ENCODE measurements around the gene STOX2.
"Not testable (repeated sequence)": the region's sequence is repeated elsewhere in the genome, so short reads cannot be mapped to it uniquely, and the experiment has no call there.

STOX2 gene

DNA sequence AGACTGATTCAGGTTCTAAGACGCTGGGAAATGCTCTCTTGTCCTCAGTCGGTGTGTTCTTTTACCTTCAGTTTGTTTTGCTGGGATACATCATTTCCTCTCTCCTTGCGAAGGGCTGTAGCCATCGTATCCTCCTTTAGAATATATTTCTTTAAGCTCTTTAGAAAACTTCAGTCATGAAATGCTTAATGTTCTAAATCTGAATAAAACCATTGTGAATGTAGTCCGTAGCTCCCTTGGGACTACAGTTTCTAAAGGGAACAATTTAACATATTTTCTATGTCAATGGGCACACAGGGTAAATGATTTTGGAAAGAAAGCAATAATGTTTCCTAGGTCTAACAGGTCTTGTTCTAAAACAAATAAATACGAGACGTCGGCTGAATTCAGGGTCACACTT lies 40.6 kb downstream of the STOX2 start:
- Mint-ChIP-seq H3K36me3 (no peaks in the 10 kb centered on the region), H3K4me3 (no peak overlapping the region), H3K4me1 (no peaks in the 10 kb centered on the region), H3K27ac (no peak overlapping the region), H3K27me3 (peaks cover 16% of the 10 kb centered on the region), H3K9me3 (no peaks in the 10 kb centered on the region)

DNA sequence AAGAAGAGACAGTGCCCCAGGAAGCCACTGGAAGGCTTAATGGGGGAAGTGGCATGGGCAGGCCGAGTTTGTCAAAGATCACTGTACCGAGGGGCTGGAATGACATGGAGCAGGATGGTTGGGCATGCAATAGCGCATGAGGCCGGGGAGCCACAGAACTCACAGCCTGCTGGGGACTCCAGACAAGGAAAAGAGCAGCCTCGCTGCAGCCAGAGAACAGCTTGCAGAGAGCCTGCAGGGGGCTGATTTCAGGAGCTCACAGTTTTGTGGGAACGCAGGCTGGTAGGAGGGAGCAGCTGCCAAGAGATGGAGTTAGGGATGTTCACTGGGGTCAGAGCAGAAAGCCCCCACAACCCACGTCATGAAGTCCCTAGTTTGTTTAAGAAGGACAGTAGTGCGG lies 45.4 kb downstream of the STOX2 start:
- Mint-ChIP-seq H3K36me3 (no peaks in the 10 kb centered on the region), H3K9me3 (no peaks in the 10 kb centered on the region), H3K4me1 (no peaks in the 10 kb centered on the region), H3K4me3 (no peak overlapping the region), H3K27ac (no peak overlapping the region), H3K27me3 (peaks cover 9% of the 10 kb centered on the region)

DNA sequence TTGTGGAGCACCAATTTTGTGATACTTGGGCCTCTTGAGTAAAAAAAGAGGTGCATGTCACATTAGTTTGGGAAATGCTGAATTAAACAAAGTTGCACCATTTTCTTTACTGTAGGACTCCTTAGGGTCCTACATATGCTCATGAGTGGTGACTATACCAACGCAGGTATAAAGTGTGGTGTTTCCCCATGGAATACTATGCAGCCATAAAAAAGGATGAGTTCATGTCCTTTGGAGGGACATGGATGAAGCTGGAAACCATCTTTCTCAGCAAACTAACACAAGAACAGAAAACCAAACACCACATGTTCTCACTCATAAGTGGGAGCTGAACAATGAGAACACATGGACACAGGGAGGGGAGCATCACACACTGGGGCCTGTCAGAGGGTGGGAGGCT lies 47.5 kb downstream of the STOX2 start:
- not testable (repeated sequence) for H3K36me3 Mint-ChIP-seq, H3K27me3 Mint-ChIP-seq, H3K27ac Mint-ChIP-seq, H3K4me1 Mint-ChIP-seq, H3K4me3 Mint-ChIP-seq, H3K9me3 Mint-ChIP-seq

DNA sequence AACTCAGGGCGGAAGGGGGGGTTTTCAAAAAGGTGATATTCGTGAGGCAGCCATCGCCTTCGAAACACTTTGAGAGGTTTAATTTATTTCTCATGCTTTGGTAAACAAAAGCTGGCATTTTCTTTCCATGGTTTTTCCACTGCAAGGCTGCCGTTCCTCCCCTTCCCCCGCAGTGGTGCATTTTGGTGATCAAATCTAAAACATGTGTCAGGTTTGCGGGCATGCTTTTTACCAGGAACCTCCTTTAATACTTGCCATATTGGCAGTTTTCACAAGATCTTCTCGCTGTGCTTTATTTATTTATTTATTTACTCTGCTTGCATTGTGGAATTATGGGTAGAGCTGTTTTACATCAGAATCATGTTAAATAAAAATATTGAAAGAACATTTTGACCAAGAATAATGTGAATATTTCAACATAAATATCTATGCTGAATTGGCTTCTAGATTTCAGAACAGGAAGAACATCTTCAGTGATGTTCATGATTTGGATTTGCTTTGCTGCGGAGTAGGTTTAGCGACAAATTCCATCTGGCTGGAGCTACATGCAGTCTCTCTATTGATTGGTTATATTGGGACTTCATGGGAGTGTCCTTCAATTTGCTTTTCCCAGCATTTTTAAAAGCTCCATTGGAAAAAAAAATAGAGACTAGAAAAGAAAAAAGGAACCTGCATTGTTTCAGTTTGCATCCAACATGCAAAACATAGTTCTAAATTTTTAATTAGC lies 54.4 kb downstream of the STOX2 start:
- Mint-ChIP-seq H3K27me3 (peaks cover 11% of the 10 kb centered on the region), H3K36me3 (no peaks in the 10 kb centered on the region), H3K4me1 (no peaks in the 10 kb centered on the region), H3K27ac (no peak overlapping the region), H3K9me3 (no peaks in the 10 kb centered on the region), H3K4me3 (no peak overlapping the region)

DNA sequence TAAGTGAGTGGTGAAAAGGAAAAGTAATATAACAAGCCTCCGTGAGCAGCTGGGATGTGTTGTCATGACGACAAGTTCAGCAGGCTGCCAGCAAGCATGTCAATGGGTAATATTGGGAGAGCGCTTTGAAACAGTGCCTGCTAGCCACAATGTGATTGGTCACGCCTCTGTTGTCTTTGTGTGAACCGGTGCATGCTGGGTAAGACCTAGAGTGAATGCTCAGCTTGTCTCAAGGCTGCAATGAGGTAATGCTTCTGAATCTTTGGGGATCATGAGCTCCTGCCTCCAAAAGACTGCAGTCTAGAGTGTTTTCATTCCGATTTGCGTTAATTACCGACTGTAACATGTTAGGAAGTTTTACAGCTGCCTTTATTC lies 54.9 kb downstream of the STOX2 start:
- peaks cover 11% of the 10 kb centered on the region for H3K27me3 Mint-ChIP-seq
- no peaks in the 10 kb centered on the region for H3K36me3 Mint-ChIP-seq
- no peak overlapping the region for H3K27ac Mint-ChIP-seq
- no peaks in the 10 kb centered on the region for H3K4me1 Mint-ChIP-seq
- H3K4me3 Mint-ChIP-seq: no peak overlapping the region
- H3K9me3 Mint-ChIP-seq: no peaks in the 10 kb centered on the region

DNA sequence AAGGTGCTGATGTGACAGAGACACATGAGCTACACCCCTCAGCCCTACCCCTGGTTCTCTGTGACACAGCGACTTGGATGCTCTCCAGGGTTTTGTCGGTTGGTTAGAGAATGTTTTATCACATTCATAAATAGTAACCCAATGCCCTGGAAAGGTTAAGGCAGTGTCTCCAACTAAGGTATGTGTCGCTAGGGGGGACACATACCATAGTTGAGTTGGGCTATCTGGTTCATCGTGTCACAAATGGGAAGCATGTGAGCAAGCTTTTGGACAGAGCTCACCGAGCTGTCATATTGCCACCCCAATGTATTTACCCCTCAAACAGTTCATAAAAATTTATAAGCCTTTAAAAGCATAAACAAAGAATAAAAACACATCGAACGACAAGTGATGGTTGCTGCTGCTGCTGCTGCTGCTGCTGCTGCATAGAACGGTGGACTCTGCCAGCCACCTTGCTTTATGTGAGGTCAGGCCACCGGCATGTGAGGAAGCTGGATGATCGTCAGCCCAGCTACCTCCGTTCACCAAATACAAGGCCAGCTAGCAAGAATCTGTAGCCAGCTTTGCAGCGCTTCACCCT lies 55.9 kb downstream of the STOX2 start:
- no peaks in the 10 kb centered on the region for H3K4me1 Mint-ChIP-seq
- no peak overlapping the region for H3K27ac Mint-ChIP-seq
- no peaks in the 10 kb centered on the region for H3K9me3 Mint-ChIP-seq
- H3K36me3 Mint-ChIP-seq: no peaks in the 10 kb centered on the region
- no peak overlapping the region for H3K4me3 Mint-ChIP-seq
- peaks cover 14% of the 10 kb centered on the region for H3K27me3 Mint-ChIP-seq

DNA sequence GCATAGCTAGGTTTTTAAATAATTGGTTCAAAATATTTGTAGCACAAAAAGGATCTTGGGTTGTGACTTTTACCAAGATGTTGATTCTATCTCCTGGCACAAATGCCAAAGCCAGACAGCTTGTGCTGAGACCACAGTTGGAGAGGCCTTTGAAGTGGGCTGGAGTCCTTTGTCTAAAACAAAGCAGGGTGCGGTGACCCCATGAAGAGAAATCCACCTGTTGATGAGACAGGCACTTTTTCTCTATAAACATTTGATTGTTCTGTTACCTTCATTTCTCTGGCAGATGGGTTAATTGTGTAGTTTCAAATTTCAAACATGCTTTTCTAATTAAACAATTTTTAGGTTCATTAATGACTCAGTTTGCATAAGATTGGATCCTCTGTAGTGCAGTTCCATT lies 56.7 kb downstream of the STOX2 start:
- H3K27ac Mint-ChIP-seq: no peak overlapping the region
- H3K9me3 Mint-ChIP-seq: no peaks in the 10 kb centered on the region
- no peak overlapping the region for H3K4me3 Mint-ChIP-seq
- H3K4me1 Mint-ChIP-seq: no peaks in the 10 kb centered on the region
- no peaks in the 10 kb centered on the region for H3K36me3 Mint-ChIP-seq
- peaks cover 18% of the 10 kb centered on the region for H3K27me3 Mint-ChIP-seq

DNA sequence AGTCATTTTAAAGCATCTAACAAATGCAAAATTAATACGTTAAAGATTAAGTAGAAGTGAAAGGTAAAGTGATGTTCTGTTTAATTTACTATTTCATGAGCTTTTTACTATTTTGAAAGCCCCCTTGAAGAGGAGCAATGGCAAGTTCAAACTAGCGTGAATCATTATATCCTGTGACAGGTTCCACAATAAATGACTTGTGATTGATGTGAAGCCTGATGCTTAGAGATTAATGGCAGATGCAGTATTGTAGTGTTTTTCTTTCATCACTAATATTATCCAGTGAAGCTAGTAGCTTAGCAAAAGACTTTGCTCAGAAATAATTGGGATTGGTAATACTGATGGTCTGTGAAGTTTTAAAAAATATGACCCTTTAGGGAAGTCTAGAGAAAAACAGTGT lies 57.3 kb downstream of the STOX2 start:
- peaks cover 21% of the 10 kb centered on the region for H3K27me3 Mint-ChIP-seq
- H3K4me1 Mint-ChIP-seq: no peaks in the 10 kb centered on the region
- H3K36me3 Mint-ChIP-seq: no peaks in the 10 kb centered on the region
- H3K27ac Mint-ChIP-seq: no peak overlapping the region
- no peaks in the 10 kb centered on the region for H3K9me3 Mint-ChIP-seq
- no peak overlapping the region for H3K4me3 Mint-ChIP-seq

DNA sequence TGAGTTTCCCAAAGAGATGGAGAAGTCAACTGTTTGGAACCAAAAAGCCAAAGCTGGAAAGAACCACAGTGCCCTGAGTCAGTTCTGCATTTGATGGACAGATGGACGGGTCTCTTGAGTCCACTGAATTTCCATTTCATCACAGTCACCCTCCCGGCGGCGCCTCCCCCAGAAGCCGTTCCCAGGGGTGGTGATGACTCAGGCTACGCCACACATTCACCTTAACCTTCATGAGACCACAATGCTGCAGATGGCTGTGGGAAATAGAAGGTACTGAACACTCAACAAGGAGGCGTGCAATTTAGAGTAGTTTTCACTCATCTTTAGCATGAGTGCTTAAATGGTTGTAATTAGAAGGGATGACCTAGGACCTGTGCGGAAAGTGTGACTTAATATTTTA lies 61.3 kb downstream of the STOX2 start:
- Mint-ChIP-seq H3K4me1 (no peaks in the 10 kb centered on the region), H3K27ac (no peak overlapping the region), H3K9me3 (peaks cover 2% of the 10 kb centered on the region), H3K36me3 (no peaks in the 10 kb centered on the region), H3K4me3 (no peak overlapping the region), H3K27me3 (peaks cover 26% of the 10 kb centered on the region)

DNA sequence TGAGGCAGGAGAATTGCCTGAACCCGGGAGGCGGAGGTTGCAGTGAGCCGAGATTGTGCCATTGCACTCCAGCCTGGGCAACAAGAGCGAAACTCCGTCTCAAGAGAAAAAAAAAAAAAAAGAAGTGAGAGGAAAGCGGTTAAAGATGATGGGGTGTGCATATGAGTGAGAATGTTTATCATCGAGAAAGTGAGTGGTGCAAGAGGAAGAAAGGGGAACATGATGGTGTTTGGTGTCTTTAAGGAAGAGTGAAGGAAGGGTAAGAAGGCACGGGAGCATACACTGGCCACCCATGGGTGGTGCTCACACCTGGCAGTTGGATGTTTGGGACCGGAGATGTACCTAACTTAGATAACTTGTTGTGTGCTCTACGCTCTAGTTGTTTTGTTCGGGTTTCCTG lies 62.2 kb downstream of the STOX2 start:
- no peak overlapping the region for H3K27ac Mint-ChIP-seq
- no peaks in the 10 kb centered on the region for H3K4me1 Mint-ChIP-seq
- peaks cover 27% of the 10 kb centered on the region for H3K27me3 Mint-ChIP-seq
- peaks cover 5% of the 10 kb centered on the region for H3K9me3 Mint-ChIP-seq
- H3K36me3 Mint-ChIP-seq: no peaks in the 10 kb centered on the region
- no peak overlapping the region for H3K4me3 Mint-ChIP-seq

DNA sequence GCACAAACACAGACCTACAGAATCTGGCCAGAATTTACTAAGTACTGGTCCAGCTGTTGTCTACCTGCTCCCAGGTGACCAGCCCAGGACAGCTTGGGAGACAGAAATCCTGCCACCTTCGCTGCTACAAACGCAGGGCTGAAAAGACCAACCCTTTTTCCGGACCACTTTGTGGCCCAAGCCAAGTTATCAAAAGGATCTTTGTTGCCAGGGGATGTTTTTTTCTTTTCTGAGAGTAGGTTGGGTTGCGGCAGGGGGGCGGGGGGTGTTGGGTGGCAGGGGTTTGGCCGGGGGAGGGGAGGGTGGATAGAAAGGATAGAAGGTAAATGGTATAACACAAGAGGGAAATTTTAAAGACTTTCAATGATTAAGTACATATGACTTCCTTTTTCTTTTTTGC lies 63.4 kb downstream of the STOX2 start:
- Mint-ChIP-seq H3K36me3 (no peaks in the 10 kb centered on the region), H3K4me1 (no peaks in the 10 kb centered on the region), H3K27me3 (peaks cover 27% of the 10 kb centered on the region), H3K27ac (no peak overlapping the region), H3K9me3 (peaks cover 11% of the 10 kb centered on the region), H3K4me3 (no peak overlapping the region)

DNA sequence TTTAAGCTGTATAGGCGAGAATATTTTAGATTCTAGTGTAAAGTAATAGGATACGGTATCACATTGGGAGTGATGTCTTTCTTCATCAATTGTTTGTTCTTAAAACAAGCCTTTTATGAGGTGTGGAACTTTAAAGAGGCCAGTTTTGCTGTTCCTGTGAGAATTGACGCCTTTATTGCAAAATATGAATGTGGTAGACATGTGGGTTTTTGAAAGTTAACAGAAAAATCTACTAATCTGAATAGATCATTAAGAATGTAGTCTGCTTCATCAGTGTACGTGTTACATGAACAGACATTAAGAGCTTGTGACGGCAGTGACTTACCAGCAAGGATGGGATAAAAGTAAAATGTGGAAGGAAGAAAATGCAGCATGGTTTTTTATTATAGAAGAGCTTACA lies 63.8 kb downstream of the STOX2 start:
- Mint-ChIP-seq H3K27me3 (peaks cover 26% of the 10 kb centered on the region), H3K4me3 (no peak overlapping the region), H3K9me3 (peaks cover 12% of the 10 kb centered on the region), H3K4me1 (no peaks in the 10 kb centered on the region), H3K27ac (no peak overlapping the region), H3K36me3 (no peaks in the 10 kb centered on the region)

DNA sequence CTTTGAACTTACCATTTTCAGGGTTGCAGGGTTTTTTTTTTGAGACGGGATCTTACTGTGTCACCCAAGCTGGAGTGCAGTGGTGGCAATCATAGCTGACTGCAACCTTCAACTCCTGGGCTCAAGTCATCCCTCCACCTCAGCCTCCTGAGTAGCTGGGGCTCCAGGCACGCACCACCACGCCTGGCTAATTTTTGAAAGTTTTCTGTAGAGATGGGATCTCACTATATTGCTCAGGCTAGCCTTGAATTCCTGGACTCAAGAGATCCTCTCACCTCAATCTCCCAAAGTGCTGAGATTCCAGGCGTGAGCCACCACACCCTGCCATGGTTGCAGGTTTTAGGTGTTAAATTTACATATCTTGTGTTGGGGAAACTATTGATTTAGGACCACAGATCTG lies 64.5 kb downstream of the STOX2 start:
- no peaks in the 10 kb centered on the region for H3K4me1 Mint-ChIP-seq
- no peak overlapping the region for H3K27ac Mint-ChIP-seq
- H3K9me3 Mint-ChIP-seq: peaks cover 19% of the 10 kb centered on the region
- peaks cover 22% of the 10 kb centered on the region for H3K27me3 Mint-ChIP-seq
- no peak overlapping the region for H3K4me3 Mint-ChIP-seq
- H3K36me3 Mint-ChIP-seq: no peaks in the 10 kb centered on the region

DNA sequence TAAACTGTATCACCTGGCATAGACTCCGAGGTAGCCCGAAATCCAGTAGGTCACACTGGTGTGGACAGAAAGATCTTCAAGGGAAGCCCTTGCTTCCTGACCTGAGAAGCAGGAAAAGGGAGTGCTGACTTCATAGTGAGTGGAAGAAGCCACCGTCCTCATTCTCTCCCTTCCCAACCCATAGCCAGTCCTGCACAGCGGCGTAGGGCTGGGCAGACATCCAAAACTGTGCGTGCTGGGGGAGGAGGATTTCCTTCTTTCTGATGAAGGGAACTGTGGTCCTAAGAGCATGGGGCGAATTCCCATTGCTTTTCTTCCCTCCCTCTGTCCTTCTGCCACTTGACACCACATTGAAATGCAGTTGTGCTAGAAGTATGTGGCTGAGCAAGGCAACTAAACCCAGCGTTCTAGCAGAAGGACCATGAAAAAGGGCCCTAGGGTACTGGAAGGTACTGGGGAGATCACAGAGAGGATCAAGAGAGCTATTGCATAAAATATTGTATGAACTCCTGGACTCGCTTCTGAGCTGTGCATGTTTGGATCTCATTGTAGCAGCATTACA lies 66.9 kb downstream of the STOX2 start:
- Mint-ChIP-seq H3K27me3 (peaks cover 14% of the 10 kb centered on the region), H3K36me3 (no peaks in the 10 kb centered on the region), H3K9me3 (peaks cover 26% of the 10 kb centered on the region), H3K27ac (no peak overlapping the region), H3K4me3 (no peak overlapping the region), H3K4me1 (no peaks in the 10 kb centered on the region)

DNA sequence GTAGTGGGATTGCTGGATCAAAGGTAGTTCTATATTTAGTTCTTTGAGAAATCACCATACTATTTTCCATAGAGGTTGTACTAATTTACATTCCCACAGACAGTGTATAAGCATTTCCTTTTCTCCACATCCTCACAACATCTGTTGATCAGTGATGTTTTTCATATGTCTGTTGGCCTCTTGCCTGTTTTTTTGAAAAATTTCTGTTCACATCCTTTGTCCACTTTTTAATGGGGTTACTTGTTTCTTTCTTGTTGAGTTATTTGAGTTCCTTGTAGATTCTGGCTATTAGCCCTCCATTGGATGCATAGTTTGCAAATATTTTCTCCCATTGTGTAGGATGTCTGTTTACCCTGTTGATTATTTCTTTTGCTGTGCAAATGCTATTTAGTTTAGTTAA lies 72.6 kb downstream of the STOX2 start:
- no peak overlapping the region for H3K27ac Mint-ChIP-seq
- no peaks in the 10 kb centered on the region for H3K4me1 Mint-ChIP-seq
- H3K36me3 Mint-ChIP-seq: no peaks in the 10 kb centered on the region
- peaks cover 21% of the 10 kb centered on the region for H3K9me3 Mint-ChIP-seq
- no peak overlapping the region for H3K4me3 Mint-ChIP-seq
- H3K27me3 Mint-ChIP-seq: peaks cover 3% of the 10 kb centered on the region

DNA sequence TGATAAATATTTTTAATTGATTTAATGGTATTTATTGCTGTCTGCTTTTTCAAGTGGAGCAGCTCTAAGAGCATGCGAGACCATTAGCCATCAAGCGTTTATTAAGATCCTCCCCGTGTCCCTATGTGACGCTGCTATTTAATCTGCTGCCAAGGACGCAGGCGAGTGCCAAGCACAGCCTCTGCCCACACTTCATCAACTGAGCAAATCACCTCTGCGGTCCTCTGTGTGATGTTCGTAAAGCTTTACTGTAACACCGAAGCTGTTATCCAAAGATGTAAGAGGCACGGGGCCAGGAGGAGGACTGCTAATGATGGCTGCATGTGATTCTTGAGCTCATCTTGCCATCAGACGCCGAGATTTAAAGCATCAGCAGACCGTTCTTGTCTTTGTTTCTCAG lies 79.5 kb downstream of the STOX2 start:
- H3K4me1 Mint-ChIP-seq: no peaks in the 10 kb centered on the region
- no peaks in the 10 kb centered on the region for H3K36me3 Mint-ChIP-seq

DNA sequence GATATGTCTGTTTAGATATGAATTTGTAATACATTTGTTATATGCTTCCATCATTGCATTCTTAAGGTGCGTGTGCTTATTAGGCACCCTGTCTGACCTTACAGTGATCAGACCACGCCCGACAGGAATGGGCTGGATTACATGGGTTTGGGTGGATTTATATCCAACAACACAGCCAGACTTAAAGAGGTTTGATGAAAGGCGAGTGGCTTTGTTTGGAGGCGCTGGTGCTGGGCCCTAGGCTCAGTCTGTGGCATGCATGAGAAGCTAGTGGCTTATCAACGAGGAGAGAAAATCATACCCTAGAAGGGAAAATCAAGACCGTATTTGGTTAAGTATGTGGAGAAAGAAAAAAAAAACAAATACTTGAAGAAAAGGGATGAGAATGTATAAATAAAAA lies 80.7 kb downstream of the STOX2 start:
- no peaks in the 10 kb centered on the region for H3K9me3 Mint-ChIP-seq
- H3K36me3 Mint-ChIP-seq: no peaks in the 10 kb centered on the region
- H3K27ac Mint-ChIP-seq: no peak overlapping the region
- H3K27me3 Mint-ChIP-seq: peaks cover 3% of the 10 kb centered on the region
- no peaks in the 10 kb centered on the region for H3K4me1 Mint-ChIP-seq
- H3K4me3 Mint-ChIP-seq: no peak overlapping the region

More for the DNA sequence above, 79.5 kb downstream of the STOX2 start:
- H3K9me3 Mint-ChIP-seq: no peaks in the 10 kb centered on the region
- H3K27me3 Mint-ChIP-seq: peaks cover 3% of the 10 kb centered on the region
- H3K27ac Mint-ChIP-seq: no peak overlapping the region
- H3K4me3 Mint-ChIP-seq: no peak overlapping the region
